ENCODE data around the gene SEC14L1.

The SEC14L1 gene

DNA sequence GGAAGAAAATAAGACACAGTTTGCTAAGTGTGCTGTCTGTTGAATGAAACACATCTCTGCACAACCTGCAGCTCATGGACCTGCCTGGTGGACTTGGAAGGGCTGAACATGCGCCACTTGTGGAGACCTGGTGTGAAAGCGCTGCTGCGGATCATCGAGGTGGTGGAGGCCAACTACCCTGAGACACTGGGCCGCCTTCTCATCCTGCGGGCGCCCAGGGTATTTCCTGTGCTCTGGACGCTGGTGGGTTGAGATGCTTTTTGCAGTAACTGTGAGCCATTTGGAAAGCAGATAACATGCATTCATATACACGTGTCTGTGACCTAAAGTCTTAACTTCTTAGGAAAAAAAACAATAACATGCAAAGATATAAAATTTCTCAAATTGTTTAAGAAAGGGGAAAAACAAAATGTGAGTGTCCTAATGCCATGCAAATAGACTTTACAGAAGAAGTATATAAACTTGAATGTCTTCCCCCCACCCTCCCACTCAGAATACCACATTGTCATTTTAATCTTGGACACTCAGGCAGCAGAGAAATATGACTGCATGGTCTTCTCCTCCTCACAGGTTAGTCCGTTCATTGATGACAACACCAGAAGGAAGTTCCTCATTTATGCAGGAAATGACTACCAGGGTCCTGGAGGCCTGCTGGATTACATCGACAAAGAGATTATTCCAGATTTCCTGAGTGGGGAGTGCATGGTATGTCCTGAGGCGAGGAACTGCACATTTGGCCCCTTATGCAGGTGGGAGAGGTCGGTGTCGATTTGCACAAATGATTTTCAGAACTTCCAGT, 65.6 kb downstream of the SEC14L1 start:
- no peak overlapping the region for H3K4me3 ChIP-seq (ENCODE audit: low read length)
- H3K9me3 ChIP-seq (ENCODE audit: insufficient read depth, low read depth, low read length): no peaks in the 10 kb centered on the region
- H3K9ac ChIP-seq (ENCODE audit: low read depth, low read length): no peak overlapping the region
- H3K4me1 ChIP-seq (ENCODE audit: insufficient read depth, low read length): no peaks in the 10 kb centered on the region
- H3K27me3 ChIP-seq (ENCODE audit: insufficient read depth, low read length): no peaks in the 10 kb centered on the region
- H3K27ac ChIP-seq (ENCODE audit: low read length): no peak overlapping the region
- H3K36me3 ChIP-seq (ENCODE audit: insufficient read depth, low read depth, low read length): peaks cover 75% of the 10 kb centered on the region

DNA sequence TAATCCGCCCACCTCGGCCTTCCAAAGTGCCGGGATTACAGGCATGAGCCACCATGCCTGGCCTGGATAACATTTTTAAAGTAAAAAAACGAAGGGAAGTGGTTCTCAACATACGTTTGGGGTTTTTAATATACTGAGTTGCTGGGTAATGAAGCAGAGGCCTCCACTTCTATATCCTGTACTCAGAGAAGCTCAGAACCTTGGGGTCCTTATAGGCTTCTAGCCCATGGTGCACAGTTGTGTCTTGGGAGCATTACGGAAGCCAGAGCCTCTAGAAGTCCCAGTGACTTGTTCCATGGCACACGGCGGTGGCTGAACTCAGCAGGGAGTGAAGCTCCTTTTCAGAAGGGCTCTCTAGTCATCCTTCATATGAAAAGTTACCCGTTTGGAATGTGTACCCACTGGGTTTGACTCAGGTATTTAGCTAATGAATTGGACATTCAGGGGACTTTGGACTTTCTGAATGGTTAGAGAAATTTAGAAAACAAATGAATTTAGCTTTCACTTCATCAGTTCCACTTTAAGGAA, 67.0 kb downstream of the SEC14L1 start:
- no peaks in the 10 kb centered on the region for H3K9me3 ChIP-seq (ENCODE audit: insufficient read depth, low read depth, low read length)
- H3K4me1 ChIP-seq (ENCODE audit: insufficient read depth, low read length): no peaks in the 10 kb centered on the region
- no peaks in the 10 kb centered on the region for H3K27me3 ChIP-seq (ENCODE audit: insufficient read depth, low read length)
- H3K36me3 ChIP-seq (ENCODE audit: insufficient read depth, low read depth, low read length): peaks cover 84% of the 10 kb centered on the region
- H3K4me3 ChIP-seq (ENCODE audit: low read length): no peak overlapping the region
- no peak overlapping the region for H3K27ac ChIP-seq (ENCODE audit: low read length)
- no peak overlapping the region for H3K9ac ChIP-seq (ENCODE audit: low read depth, low read length)

DNA sequence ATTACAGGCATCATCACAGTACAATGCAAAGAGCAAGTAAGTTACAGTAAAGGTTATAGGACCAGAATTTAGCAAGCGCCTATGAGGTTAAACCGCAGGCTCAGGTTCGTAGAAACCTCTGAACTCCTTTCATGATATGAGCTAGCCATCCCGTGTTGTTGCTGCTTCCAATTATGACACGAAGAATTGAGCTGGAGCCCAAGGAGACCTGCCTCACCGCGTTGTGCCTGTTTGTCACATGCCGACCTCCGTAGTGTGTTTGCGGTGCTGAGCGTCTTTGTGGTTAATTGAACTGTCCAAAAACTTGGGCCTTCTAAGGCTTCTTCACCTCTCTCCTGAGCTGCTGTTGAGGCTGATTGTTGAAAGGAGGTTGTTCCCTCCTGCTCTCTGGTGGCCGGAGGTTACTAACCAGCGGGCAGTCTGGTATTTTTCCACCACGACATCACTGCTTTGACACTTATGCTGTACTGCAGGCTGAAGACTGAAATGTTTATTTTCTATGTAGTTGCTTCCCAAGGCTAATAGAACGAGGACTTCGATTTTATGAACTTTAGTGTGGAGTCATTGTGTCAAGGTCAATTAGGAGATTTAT, 67.5 kb downstream of the SEC14L1 start:
- Histone ChIP-seq H3K4me3 (ENCODE audit: low read length) (no peak overlapping the region), H3K27ac (ENCODE audit: low read length) (no peak overlapping the region), H3K27me3 (ENCODE audit: insufficient read depth, low read length) (no peaks in the 10 kb centered on the region), H3K9ac (ENCODE audit: low read depth, low read length) (no peak overlapping the region), H3K4me1 (ENCODE audit: insufficient read depth, low read length) (no peaks in the 10 kb centered on the region), H3K36me3 (ENCODE audit: insufficient read depth, low read depth, low read length) (peaks cover 85% of the 10 kb centered on the region), H3K9me3 (ENCODE audit: insufficient read depth, low read depth, low read length) (no peaks in the 10 kb centered on the region)

DNA sequence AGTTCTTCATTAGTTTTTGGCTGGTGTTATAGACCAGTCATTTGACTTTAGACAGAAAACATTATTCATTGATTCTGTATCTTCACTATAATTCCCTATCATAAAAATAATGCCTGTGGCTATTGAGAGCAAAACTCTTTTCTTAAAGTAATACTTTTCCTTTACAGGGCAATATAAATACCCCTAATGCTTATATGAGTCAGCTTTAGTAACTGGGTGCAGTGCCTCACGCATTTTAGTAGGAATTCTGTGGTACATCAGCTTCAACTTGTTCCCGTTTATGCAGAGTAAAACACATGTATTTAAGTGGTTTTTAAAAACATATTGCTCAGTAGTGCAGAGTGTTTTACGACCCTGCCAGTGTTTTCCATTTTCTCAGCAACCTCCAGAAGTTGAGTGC, 68.1 kb downstream of the SEC14L1 start:
- H3K4me3 ChIP-seq (ENCODE audit: low read length): no peak overlapping the region
- no peak overlapping the region for H3K9ac ChIP-seq (ENCODE audit: low read depth, low read length)
- no peak overlapping the region for H3K27ac ChIP-seq (ENCODE audit: low read length)
- no peaks in the 10 kb centered on the region for H3K4me1 ChIP-seq (ENCODE audit: insufficient read depth, low read length)
- H3K9me3 ChIP-seq (ENCODE audit: insufficient read depth, low read depth, low read length): no peaks in the 10 kb centered on the region
- H3K27me3 ChIP-seq (ENCODE audit: insufficient read depth, low read length): no peaks in the 10 kb centered on the region
- H3K36me3 ChIP-seq (ENCODE audit: insufficient read depth, low read depth, low read length): peaks cover 86% of the 10 kb centered on the region

DNA sequence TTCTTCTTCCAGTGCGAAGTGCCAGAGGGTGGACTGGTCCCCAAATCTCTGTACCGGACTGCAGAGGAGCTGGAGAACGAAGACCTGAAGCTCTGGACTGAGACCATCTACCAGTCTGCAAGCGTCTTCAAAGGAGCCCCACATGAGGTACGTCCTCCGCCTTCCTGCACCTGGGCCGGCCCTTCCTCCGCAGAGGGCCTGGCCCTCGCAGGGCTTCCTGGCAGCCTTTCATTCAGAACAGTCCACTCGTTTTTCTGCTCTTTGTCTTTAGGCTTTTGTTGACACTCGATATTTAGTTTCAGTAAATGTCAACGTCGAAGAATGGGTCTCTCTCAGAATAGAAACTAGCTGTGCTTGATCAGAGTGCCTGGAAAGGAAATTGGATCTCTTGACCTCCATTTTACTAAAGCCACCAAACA, 68.6 kb downstream of the SEC14L1 start:
- no peak overlapping the region for H3K27ac ChIP-seq (ENCODE audit: low read length)

DNA sequence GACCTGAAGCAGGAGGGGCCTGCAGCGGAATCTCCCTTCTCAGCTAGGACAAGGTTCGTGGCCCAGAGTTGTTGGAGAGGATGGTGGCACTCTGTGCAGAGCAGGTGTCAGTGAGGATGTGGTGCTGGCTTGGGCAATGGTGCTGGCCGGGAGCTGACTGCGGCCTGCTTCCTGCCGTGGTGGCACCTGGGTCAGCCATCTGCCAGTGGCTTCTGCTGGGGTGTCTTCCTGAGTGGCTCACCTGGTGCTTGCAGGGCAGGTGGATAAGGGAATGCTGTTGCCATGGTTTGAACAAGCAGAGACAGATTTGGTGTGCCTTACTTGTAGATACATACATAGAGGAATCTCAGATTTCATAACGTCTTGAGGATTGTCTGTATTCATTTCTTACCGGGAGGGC, 69.6 kb downstream of the SEC14L1 start:
- H3K9ac ChIP-seq (ENCODE audit: low read depth, low read length): no peak overlapping the region

More for the DNA sequence above, 68.6 kb downstream of the SEC14L1 start:
- Histone ChIP-seq H3K27me3 (ENCODE audit: insufficient read depth, low read length) (no peaks in the 10 kb centered on the region), H3K4me3 (ENCODE audit: low read length) (no peak overlapping the region), H3K9me3 (ENCODE audit: insufficient read depth, low read depth, low read length) (no peaks in the 10 kb centered on the region), H3K36me3 (ENCODE audit: insufficient read depth, low read depth, low read length) (peaks cover 90% of the 10 kb centered on the region), H3K4me1 (ENCODE audit: insufficient read depth, low read length) (no peaks in the 10 kb centered on the region), H3K9ac (ENCODE audit: low read depth, low read length) (no peak overlapping the region)

DNA sequence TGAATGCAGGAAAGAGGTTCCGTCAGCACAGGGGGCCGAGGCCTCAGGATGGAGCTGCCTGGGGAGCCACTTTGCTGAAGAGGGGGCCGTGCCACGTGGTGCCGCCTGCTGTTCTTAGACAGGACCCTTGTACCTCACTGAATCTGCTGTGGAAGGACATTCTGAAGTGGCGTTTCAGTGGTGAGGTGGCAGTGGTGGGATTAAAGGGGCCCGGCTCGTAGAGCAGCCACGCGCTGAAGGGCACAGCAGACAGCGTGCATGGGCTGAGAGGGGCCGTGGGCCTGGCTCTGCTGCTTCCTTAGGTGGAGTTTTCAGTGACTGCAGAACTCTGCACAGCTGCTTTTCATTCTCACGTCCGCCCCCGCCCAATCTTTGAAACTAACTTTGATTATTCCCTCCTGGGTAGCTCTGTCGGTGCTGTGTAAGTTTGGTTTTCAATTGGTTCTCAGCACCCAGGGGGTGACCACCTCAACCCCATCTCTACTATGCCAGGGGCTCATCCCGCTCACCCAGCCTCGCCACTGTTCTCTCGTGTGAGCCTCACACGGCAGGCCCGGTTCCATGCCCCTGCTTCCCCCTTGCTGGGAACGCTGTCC, 70.3 kb downstream of the SEC14L1 start:
- Histone ChIP-seq H3K9me3 (ENCODE audit: insufficient read depth, low read depth, low read length) (no peaks in the 10 kb centered on the region), H3K36me3 (ENCODE audit: insufficient read depth, low read depth, low read length) (peaks cover 82% of the 10 kb centered on the region), H3K4me3 (ENCODE audit: low read length) (no peak overlapping the region), H3K27me3 (ENCODE audit: insufficient read depth, low read length) (no peaks in the 10 kb centered on the region), H3K4me1 (ENCODE audit: insufficient read depth, low read length) (no peaks in the 10 kb centered on the region), H3K27ac (ENCODE audit: low read length) (no peak overlapping the region), H3K9ac (ENCODE audit: low read depth, low read length) (no peak overlapping the region)

More for the DNA sequence above, 69.6 kb downstream of the SEC14L1 start:
- no peaks in the 10 kb centered on the region for H3K27me3 ChIP-seq (ENCODE audit: insufficient read depth, low read length)
- H3K27ac ChIP-seq (ENCODE audit: low read length): no peak overlapping the region
- H3K9me3 ChIP-seq (ENCODE audit: insufficient read depth, low read depth, low read length): no peaks in the 10 kb centered on the region
- no peak overlapping the region for H3K4me3 ChIP-seq (ENCODE audit: low read length)
- no peaks in the 10 kb centered on the region for H3K4me1 ChIP-seq (ENCODE audit: insufficient read depth, low read length)
- peaks cover 87% of the 10 kb centered on the region for H3K36me3 ChIP-seq (ENCODE audit: insufficient read depth, low read depth, low read length)

DNA sequence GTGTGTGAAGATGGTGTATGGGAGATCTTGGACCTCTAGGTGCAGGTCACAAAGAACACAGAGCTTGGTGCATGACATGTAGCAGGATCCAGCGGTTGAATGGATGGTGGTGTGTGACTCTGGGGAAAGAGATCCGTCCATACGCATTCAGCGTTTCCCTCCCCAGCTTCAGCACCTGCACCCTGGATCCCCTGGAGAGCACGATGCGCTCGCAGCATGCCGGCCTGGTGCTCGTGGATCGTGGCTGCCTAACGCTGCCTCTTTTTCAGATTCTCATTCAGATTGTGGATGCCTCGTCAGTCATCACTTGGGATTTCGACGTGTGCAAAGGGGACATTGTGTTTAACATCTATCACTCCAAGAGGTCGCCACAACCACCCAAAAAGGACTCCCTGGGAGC, 70.9 kb downstream of the SEC14L1 start:
- Histone ChIP-seq H3K9me3 (ENCODE audit: insufficient read depth, low read depth, low read length) (no peaks in the 10 kb centered on the region), H3K36me3 (ENCODE audit: insufficient read depth, low read depth, low read length) (peaks cover 80% of the 10 kb centered on the region), H3K9ac (ENCODE audit: low read depth, low read length) (no peak overlapping the region), H3K27me3 (ENCODE audit: insufficient read depth, low read length) (no peaks in the 10 kb centered on the region), H3K4me3 (ENCODE audit: low read length) (no peak overlapping the region), H3K27ac (ENCODE audit: low read length) (no peak overlapping the region), H3K4me1 (ENCODE audit: insufficient read depth, low read length) (no peaks in the 10 kb centered on the region)

DNA sequence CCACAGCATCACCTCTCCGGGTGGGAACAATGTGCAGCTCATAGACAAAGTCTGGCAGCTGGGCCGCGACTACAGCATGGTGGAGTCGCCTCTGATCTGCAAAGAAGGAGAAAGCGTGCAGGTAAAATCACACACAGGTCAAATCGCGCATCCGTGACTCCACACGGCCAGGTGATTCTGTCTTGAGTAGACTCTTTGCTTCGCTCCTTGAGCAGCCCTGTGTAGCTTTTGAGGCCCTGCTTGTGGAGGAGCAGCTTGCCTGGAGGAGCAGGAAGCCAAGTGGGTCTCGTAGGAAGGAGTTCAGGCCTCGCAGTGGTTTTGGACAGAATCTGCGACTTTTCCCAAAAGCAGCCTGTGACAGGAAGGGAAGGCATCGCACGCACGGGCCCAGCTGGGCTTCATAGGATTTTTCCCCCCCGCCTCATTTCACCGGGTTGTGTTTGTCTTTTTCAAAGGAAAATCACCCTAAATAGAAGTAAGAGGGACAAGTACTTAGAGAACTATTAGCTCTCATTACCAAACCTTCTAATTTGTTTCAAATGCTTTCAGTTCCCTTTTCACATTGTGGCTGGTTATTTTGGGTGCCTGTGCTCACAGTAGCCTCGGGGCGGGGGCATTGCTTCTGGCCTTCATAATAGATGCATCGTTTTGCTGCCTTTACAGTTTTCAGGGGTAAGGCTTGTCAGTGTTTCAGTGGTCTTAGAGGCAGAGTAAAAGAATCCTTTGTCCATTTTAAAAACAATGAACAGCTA, 71.5 kb downstream of the SEC14L1 start:
- Histone ChIP-seq H3K27ac (ENCODE audit: low read length) (no peak overlapping the region), H3K9ac (ENCODE audit: low read depth, low read length) (no peak overlapping the region), H3K9me3 (ENCODE audit: insufficient read depth, low read depth, low read length) (no peaks in the 10 kb centered on the region), H3K4me1 (ENCODE audit: insufficient read depth, low read length) (no peaks in the 10 kb centered on the region), H3K36me3 (ENCODE audit: insufficient read depth, low read depth, low read length) (peaks cover 81% of the 10 kb centered on the region), H3K4me3 (ENCODE audit: low read length) (no peak overlapping the region), H3K27me3 (ENCODE audit: insufficient read depth, low read length) (no peaks in the 10 kb centered on the region)

DNA sequence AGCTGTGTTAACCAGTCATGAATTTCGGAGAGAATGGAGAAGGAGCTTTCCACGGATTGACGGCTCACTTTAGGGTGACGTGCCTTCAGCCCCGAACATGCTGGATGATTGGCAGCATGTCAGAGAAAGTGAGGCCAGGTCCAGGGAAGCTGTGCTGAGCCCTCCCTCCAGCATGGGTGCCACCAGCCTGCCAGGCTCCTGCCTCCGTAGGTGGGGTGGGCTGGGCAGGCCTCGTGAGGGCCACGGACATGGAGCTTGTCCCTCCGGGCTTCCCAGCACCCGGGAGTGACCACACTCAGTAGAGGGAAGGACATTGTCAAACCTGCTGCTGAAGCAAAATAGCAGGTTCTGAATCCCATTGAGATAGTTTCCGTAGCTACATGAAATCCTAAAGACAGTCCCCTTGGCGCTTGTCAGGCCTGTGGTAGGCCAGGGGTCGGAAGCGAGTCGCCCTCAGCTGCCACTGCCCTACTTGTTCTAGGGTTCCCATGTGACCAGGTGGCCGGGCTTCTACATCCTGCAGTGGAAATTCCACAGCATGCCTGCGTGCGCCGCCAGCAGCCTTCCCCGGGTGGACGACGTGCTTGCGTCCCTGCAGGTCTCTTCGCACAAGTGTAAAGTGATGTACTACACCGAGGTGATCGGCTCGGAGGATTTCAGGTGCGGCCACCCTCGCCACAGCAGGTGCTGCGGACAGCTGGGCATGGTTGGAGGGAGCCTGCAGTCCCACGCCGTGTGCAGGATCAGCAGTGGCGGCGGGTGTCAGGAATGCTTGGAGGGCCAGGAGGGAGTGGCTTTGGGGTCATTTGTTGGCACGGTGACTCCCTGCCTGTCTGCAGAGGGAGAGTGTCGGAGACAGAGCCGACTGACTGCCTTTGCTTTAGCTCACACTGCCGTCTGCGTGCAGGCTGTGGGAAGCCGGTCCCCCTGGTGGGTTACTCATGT, 72.3 kb downstream of the SEC14L1 start:
- no peak overlapping the region for H3K4me3 ChIP-seq (ENCODE audit: low read length)
- H3K36me3 ChIP-seq (ENCODE audit: insufficient read depth, low read depth, low read length): peaks cover 83% of the 10 kb centered on the region
- H3K4me1 ChIP-seq (ENCODE audit: insufficient read depth, low read length): no peaks in the 10 kb centered on the region
- no peaks in the 10 kb centered on the region for H3K9me3 ChIP-seq (ENCODE audit: insufficient read depth, low read depth, low read length)
- no peak overlapping the region for H3K9ac ChIP-seq (ENCODE audit: low read depth, low read length)
- H3K27ac ChIP-seq (ENCODE audit: low read length): no peak overlapping the region
- H3K27me3 ChIP-seq (ENCODE audit: insufficient read depth, low read length): no peaks in the 10 kb centered on the region

DNA sequence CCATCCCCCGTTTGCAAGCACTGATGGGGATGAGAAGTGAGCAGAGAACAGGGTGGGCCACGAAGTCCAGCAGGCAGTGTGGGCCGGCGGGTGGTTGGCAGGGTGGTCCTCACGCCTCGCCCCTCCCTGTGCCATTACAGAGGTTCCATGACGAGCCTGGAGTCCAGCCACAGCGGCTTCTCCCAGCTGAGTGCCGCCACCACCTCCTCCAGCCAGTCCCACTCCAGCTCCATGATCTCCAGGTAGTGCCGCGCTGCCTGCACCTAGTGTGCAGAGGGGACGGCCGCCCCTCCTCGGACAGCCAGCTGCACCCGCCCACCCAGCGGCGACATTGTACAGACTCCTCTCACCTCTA, 73.0 kb downstream of the SEC14L1 start:
- no peaks in the 10 kb centered on the region for H3K4me1 ChIP-seq (ENCODE audit: insufficient read depth, low read length)
- no peak overlapping the region for H3K4me3 ChIP-seq (ENCODE audit: low read length)
- no peaks in the 10 kb centered on the region for H3K27me3 ChIP-seq (ENCODE audit: insufficient read depth, low read length)
- H3K9ac ChIP-seq (ENCODE audit: low read depth, low read length): no peak overlapping the region
- H3K36me3 ChIP-seq (ENCODE audit: insufficient read depth, low read depth, low read length): peaks cover 76% of the 10 kb centered on the region
- no peak overlapping the region for H3K27ac ChIP-seq (ENCODE audit: low read length)
- H3K9me3 ChIP-seq (ENCODE audit: insufficient read depth, low read depth, low read length): no peaks in the 10 kb centered on the region
